K562 (cell line): ENCODE data around the gene KNDC1. TPM values are rescaled to one million over a fixed set of nuclear protein-coding genes. Genes with fewer than 3 reads are reported as not detected.
"Not testable (repeated sequence)": the region's sequence is repeated elsewhere in the genome, so short reads cannot be mapped to it uniquely, and the experiment has no call there.

Source experiments
- ATAC-seq: fragments of 200-7000 bp; cut with Tn5 transposase; 3 replicates; pipeline ENCODE4 v1.9.1; 2020; ENCODE audit warnings: moderate library complexity
- BruUV-seq: library from RNA; stranded (reverse); fragments of 400-500 nt; replicated peaks from 2 replicates; lab custom pipeline; 2021; lab: Mats Ljungman, UMichigan
- CTCF ChIA-PET: fragments of 300-600 bp; formaldehyde crosslinking; extraction: SDS; loops from one replicate; lab custom pipeline; 2021; ENCODE audit warnings: low intra/inter-chr PET ratio; lab: Yijun Ruan, JAX
- POLR2A ChIA-PET: fragments of 300-600, 350-650 bp; sonication (Branson Sonifier 250); formaldehyde crosslinking; extraction: SDS; loops from one replicate; lab custom pipeline; 2021; ENCODE audit warnings: antibody characterized with exemption, inconsistent platforms; lab: Yijun Ruan, JAX
- DNase-seq, 4 experiments: peaks; one replicate each; pipeline versions ENCODE4 v3.0.0 to v3.0.0-alpha.2; 2011 to 2018; ENCODE audit warnings: low spot score in 3 of 4, mixed read lengths in 3 of 4; ENCODE audit errors: extremely low read depth in 1 of 4
- FAIRE-seq: peaks from 2 replicates; lab custom pipeline; 2011; peaks lifted over from hg19 to GRCh38; lab: Jason Lieb, UNC
- H2AFZ ChIP-seq: 2 replicates; pipeline ENCODE4 v1.6.0; 2011; ENCODE audit warnings: low read depth, low read length, control low read depth, inconsistent platforms
- H3K27ac ChIP-seq: fragments of 200-600 bp; 3 replicates; pipeline ENCODE4 v1.8.0; 2011; ENCODE audit warnings: low read depth, mild to moderate bottlenecking, control low read depth, inconsistent platforms, low read length, moderate library complexity, mixed read lengths; ENCODE audit errors: extremely low read depth
- H3K27me3 ChIP-seq, 2 experiments: fragments of 300-600 bp in 1 of 2; 2 replicates in 1 of 2; 3 replicates in 1 of 2; pipeline versions ENCODE4 v1.6.0 to v1.8.0; 2011; ENCODE audit warnings: inconsistent platforms in 2 of 2, low read length in 2 of 2, mild to moderate bottlenecking in 1 of 2, mixed read lengths in 1 of 2, moderate library complexity in 1 of 2; ENCODE audit not compliant: control insufficient read depth in 2 of 2, insufficient read depth in 2 of 2
- H3K36me3 ChIP-seq: fragments of 300-600 bp; 3 replicates; pipeline ENCODE4 v1.8.0; 2011; ENCODE audit warnings: mild to moderate bottlenecking, low read length, inconsistent platforms; ENCODE audit not compliant: control insufficient read depth, insufficient read depth
- H3K4me1 ChIP-seq, 2 experiments: fragments of 200-600 bp in 1 of 2; replicated peaks in 1 of 2; 2 replicates in 1 of 2; 3 replicates in 1 of 2; pipeline versions ENCODE4 v1.5.1 to v1.8.0; 2011; ENCODE audit warnings: inconsistent platforms in 2 of 2, low read length in 2 of 2, mild to moderate bottlenecking in 1 of 2, mixed read lengths in 1 of 2, moderate library complexity in 1 of 2; ENCODE audit not compliant: control insufficient read depth in 2 of 2, insufficient read depth in 2 of 2
- H3K4me2 ChIP-seq: 2 replicates; pipeline ENCODE4 v1.6.1; 2011; ENCODE audit warnings: low read length, control low read depth, inconsistent platforms, mixed read lengths; ENCODE audit not compliant: insufficient read depth
- H3K4me3 ChIP-seq: fragments of 200-600 bp; sonication (generic), shearing (Covaris generic); 2 replicates; pipeline ENCODE4 v1.5.1; 2016; ENCODE audit warnings: control low read depth, inconsistent platforms
- H3K79me2 ChIP-seq: fragments of 200-600 bp; 3 replicates; pipeline ENCODE4 v1.8.0; 2011; ENCODE audit warnings: low read length, inconsistent platforms; ENCODE audit not compliant: control insufficient read depth, insufficient read depth
- H3K9ac ChIP-seq, 2 experiments: 2 replicates each; pipeline versions ENCODE4 v1.6.0 to v1.6.1; 2011; ENCODE audit warnings: low read depth in 2 of 2, low read length in 2 of 2, control low read depth in 1 of 2, inconsistent platforms in 1 of 2, mild to moderate bottlenecking in 1 of 2, mixed read lengths in 1 of 2; ENCODE audit not compliant: insufficient read depth in 1 of 2
- H3K9me1 ChIP-seq: one replicate; pipeline ENCODE4 v1.6.0; 2011; ENCODE audit warnings: inconsistent platforms, mild to moderate bottlenecking, low read length, moderate library complexity; ENCODE audit not compliant: control insufficient read depth, insufficient read depth
- H3K9me3 ChIP-seq: replicated peaks from 2 replicates; pipeline ENCODE4 v1.5.1; 2011; ENCODE audit warnings: low read depth, low read length, inconsistent platforms; ENCODE audit not compliant: control insufficient read depth, insufficient read depth
- H4K20me1 ChIP-seq: replicated peaks from 2 replicates; pipeline ENCODE4 v1.6.1; 2011; ENCODE audit warnings: low read length, inconsistent platforms, mixed read lengths; ENCODE audit not compliant: control insufficient read depth, insufficient read depth
- ZNF830 ChIP-seq: fragments of 250-450 bp; sonication (Bioruptor Pico); IDR thresholded peaks from 2 replicates; pipeline ENCODE4 v1.5.0; 2021; ENCODE audit warnings: mild to moderate bottlenecking
- WGBS: fragments of 100-300 bp; shearing (Covaris generic); methylation state at CpG from one replicate; pipeline ENCODE4 v1.1.6; 2016; ENCODE audit warnings: low coverage, mixed read lengths; ENCODE audit not compliant: insufficient coverage; ENCODE audit errors: missing lambda C conversion rate; 5-methylcytosine and 5-hydroxymethylcytosine counted together
- in situ Hi-C: fragments of 300-500 bp; cut with MboI; formaldehyde crosslinking; loops from 4 replicates; pipeline ENCODE4 v1.15.0; 2018; ENCODE audit warnings: inconsistent platforms, mixed read lengths
- intact Hi-C: fragments of 100-400 bp; cut with micrococcal nuclease; formaldehyde crosslinking; loops from 2 replicates; pipeline ENCODE4 v1.14.2; 2022
- polyA plus RNA-seq, 8 experiments: library from polyadenylated mRNA; depleted of rRNA in 4 of 8; stranded (reverse) in 5 of 8; unstranded in 3 of 8; fragments of >200 nt; fragmentation: Nextera tagmentation in 2 of 8; fragmentation: Illumina TruSeq in 1 of 8; extraction: Ambion mirVana in 2 of 8; extraction: Trizol in 1 of 8; gene quantifications; 2 replicates each; pipeline versions ENCODE4 v1.2.1 to v1.2.3, GENCODE V29; 2011 to 2014; ENCODE audit warnings: inconsistent platforms in 1 of 8, missing spikeins in 1 of 8
- total RNA-seq, 7 experiments: library from RNA; depleted of rRNA in 6 of 7; stranded (reverse); fragments of >200 nt in 6 of 7; fragmentation: Illumina TruSeq in 2 of 7; extraction: Trizol in 2 of 7; gene quantifications; 2 replicates each; pipeline versions ENCODE4 v1.2.1 to v1.2.3, GENCODE V29; 2011 to 2021; ENCODE audit warnings: low replicate concordance in 1 of 7

Gene KNDC1
- total and polyA plus RNA-seq, 9 of the 15 experiments (the other 6 are each of a cell fraction or from before 2014, with no cell fraction given): 0.07 to 0.26 (median 0.11) TPM; not detected in 6

GRCh38 chr10:133231946-133232574, 72.0 kb downstream of the KNDC1 start:
- no peaks in the 10 kb centered on the region for H3K27me3 ChIP-seq
- no peaks in the 10 kb centered on the region for H3K79me2 ChIP-seq
- no peak overlapping the region for H3K4me3 ChIP-seq
- no peak overlapping the region for H2AFZ ChIP-seq
- H3K4me1 ChIP-seq: peaks cover 0 to 34% of the 10 kb centered on the region in 2 experiments; a peak in 2 of 5 replicates
- FAIRE-seq (no peak), DNase-seq (no peak), ATAC-seq (no peak)
- H3K27ac ChIP-seq: no peak overlapping the region
- no peak overlapping the region for H3K4me2 ChIP-seq
- H4K20me1 ChIP-seq: no peaks in the 10 kb centered on the region
- CTCF ChIA-PET: no interaction called here
- H3K9me1 ChIP-seq: no peaks in the 10 kb centered on the region
- H3K9me3 ChIP-seq: no peaks in the 10 kb centered on the region
- POLR2A ChIA-PET: no interaction called here
- in situ Hi-C loops (no loop called here), intact Hi-C loops (no loop called here)
- no peaks in the 10 kb centered on the region for H3K36me3 ChIP-seq
- 60% methylated on average over 9 of the region's 11 CpGs for WGBS
- no peak overlapping the region for H3K9ac ChIP-seq
- TF ChIP-seq ZNF830: no peak
- BruUV-seq: no TSS peak

- H3K79me2 ChIP-seq, H3K36me3 ChIP-seq, H3K27ac ChIP-seq, H3K27me3 ChIP-seq, FAIRE-seq, ATAC-seq, H4K20me1 ChIP-seq, in situ Hi-C loops, intact Hi-C loops, CTCF ChIA-PET, H3K9me1 ChIP-seq, H3K9me3 ChIP-seq, H3K4me3 ChIP-seq, POLR2A ChIA-PET, H2AFZ ChIP-seq, H3K4me2 ChIP-seq, DNase-seq, BruUV-seq: not testable (repeated sequence)
- peaks cover 0 to 45% of the 10 kb centered on the region in 2 experiments; a peak in 2 of 5 replicates for H3K4me1 ChIP-seq
- H3K9ac ChIP-seq: peak overlapping the region in 1 of 2 experiments; percentile 34; a peak in 2 of 4 replicates
- WGBS: 100% methylated on average over 3 of the region's 10 CpGs
Measured at GRCh38 chr10:133234796-133235195, 74.8 kb downstream of the KNDC1 start.
